ENCODE measurements around the gene MLC1. TPM values are rescaled to one million over a fixed set of nuclear protein-coding genes. Genes with fewer than 3 reads are reported as not detected.

The MLC1 gene
- total and polyA plus RNA-seq, 4 donors: 0.13 to 9.4 (median 0.33) TPM; not detected in 1

DNA sequence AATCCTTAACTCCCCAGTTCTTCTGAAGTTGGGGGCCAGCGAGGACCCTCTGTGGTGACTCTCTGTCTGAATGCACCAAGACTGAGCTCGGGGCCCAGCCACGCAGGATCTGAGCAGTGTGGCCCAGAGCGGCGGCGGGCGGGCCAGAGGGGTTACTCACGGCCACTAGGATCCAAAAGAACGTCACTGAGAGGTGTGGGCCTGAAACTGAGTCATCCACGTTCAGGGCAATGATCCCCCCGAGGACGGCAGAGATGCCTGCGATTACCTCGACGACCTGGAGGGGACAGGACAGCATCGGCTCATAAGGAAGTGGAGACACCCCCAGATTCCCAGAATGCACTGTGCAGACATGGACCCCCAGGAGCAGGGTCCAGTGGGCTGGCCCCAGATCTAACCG is 11.2 kb downstream of the MLC1 start:
- Histone ChIP-seq H3K27me3 (ENCODE audit: control insufficient read depth in 4 of 4, insufficient read depth in 4 of 4, low read length in 3 of 4) (no peaks in the 10 kb centered on the region), H3K4me1 (ENCODE audit: control insufficient read depth in 4 of 4, insufficient read depth in 4 of 4, low read length in 3 of 4) (no peaks in the 10 kb centered on the region), H3K9ac (ENCODE audit: low read depth in 1 of 2, low read length in 2 of 2) (no peak overlapping the region), H3K36me3 (ENCODE audit: control insufficient read depth in 4 of 4, insufficient read depth in 3 of 4, low read depth in 1 of 4, low read length in 3 of 4) (no peaks in the 10 kb centered on the region), H3K27ac (ENCODE audit: low read depth in 1 of 2, low read length in 2 of 2) (no peak overlapping the region), H3K4me3 (ENCODE audit: low read depth in 1 of 3, low read length in 3 of 3) (no peak overlapping the region), H3K9me3 (ENCODE audit: control insufficient read depth in 4 of 4, low read length in 3 of 4) (no peaks in the 10 kb centered on the region)
- DNase-seq (ENCODE audit: low spot score): no peak
- 78% methylated on average over 17 of the region's 17 CpGs for WGBS
- no peak for TF ChIP-seq HNF4A (conservative IDR thresholded peaks at IDR 0.05)
- no peak for TF ChIP-seq YY1 (IDR thresholded peaks at IDR 0.05)
- TF ChIP-seq HNF4G (IDR thresholded peaks at IDR 0.05): no peak
- no peak for TF ChIP-seq FOXA2 (IDR thresholded peaks at IDR 0.05)
- TF ChIP-seq GABPA (IDR thresholded peaks at IDR 0.05 in 1 of 2, conservative IDR thresholded peaks at IDR 0.05 in 1 of 2): no peak
- no peak for TF ChIP-seq JUND (IDR thresholded peaks at IDR 0.05)
- no peak for TF ChIP-seq TAF1 (conservative IDR thresholded peaks at IDR 0.05)
- no peak for TF ChIP-seq CTCF (IDR thresholded peaks at IDR 0.05; ENCODE audit: low read depth, low read length, missing input control)
- no peak for TF ChIP-seq FOXA1 (IDR thresholded peaks at IDR 0.05)
- TF ChIP-seq, protein P1, sequence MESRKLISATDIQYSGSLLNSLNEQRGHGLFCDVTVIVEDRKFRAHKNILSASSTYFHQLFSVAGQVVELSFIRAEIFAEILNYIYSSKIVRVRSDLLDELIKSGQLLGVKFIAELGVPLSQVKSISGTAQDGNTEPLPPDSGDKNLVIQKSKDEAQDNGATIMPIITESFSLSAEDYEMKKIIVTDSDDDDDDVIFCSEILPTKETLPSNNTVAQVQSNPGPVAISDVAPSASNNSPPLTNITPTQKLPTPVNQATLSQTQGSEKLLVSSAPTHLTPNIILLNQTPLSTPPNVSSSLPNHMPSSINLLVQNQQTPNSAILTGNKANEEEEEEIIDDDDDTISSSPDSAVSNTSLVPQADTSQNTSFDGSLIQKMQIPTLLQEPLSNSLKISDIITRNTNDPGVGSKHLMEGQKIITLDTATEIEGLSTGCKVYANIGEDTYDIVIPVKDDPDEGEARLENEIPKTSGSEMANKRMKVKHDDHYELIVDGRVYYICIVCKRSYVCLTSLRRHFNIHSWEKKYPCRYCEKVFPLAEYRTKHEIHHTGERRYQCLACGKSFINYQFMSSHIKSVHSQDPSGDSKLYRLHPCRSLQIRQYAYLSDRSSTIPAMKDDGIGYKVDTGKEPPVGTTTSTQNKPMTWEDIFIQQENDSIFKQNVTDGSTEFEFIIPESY (IDR thresholded peaks at IDR 0.05): no peak

DNA sequence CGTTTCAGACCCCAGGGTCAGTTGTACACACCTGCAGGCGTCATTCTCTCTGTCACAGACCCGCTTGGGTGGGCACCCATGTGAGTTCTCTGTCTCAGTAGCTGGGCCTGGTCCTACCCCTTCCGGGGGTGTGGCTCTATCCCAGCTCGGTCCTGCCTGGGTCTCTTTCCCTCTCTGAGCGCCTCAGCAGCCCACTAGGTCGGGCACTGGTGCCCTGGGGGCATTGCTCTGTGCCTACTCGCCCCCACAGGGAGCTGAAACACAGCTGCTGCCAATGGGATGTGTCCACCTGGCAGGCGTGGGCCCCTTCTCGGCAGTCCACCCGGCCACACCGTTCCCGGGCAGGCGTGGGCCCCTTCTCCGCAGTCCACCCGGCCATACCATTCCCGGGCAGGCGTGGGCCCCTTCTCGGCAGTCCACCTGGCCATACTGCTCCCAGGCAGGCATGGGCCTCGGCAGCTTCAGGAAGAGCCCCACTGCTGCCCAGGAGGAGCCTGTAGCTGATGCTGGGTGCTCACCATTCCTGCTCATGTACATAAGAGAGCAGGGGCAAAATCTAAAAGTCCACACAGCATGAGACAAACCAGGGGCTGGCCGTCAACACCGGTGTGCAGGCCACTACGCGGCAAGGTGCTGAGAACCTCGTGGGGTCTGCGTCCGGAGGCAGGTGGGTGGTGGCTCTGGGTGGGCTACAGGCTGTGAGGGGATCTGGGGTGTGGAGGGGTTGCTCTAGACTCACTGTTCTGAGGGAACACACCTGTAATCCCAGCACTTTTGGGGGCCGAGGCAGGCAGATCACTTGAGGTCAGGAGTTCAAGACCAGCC is 12.3 kb downstream of the MLC1 start:
- WGBS: 87% methylated on average over 28 of the region's 28 CpGs

More for the DNA sequence above, 12.3 kb downstream of the MLC1 start:
- no peak overlapping the region for H3K9ac ChIP-seq (ENCODE audit: low read depth in 1 of 2, low read length in 2 of 2)
- no peaks in the 10 kb centered on the region for H3K4me1 ChIP-seq (ENCODE audit: control insufficient read depth in 4 of 4, insufficient read depth in 4 of 4, low read length in 3 of 4)
- no peak overlapping the region for H3K27ac ChIP-seq (ENCODE audit: low read depth in 1 of 2, low read length in 2 of 2)
- TF ChIP-seq GABPA (IDR thresholded peaks at IDR 0.05 in 1 of 2, conservative IDR thresholded peaks at IDR 0.05 in 1 of 2) (no peak), FOXA1 (IDR thresholded peaks at IDR 0.05) (no peak), HNF4G (IDR thresholded peaks at IDR 0.05) (no peak), EGR1 (IDR thresholded peaks at IDR 0.05; ENCODE audit: low read depth in 2 of 2) (no peak), RAD21 (IDR thresholded peaks at IDR 0.05) (no peak), CTCF (IDR thresholded peaks at IDR 0.05; ENCODE audit: low read depth, low read length, missing input control) (no peak), FOXA2 (IDR thresholded peaks at IDR 0.05) (no peak), JUND (IDR thresholded peaks at IDR 0.05) (no peak), NR2F2 (IDR thresholded peaks at IDR 0.05) (no peak), HNF4A (conservative IDR thresholded peaks at IDR 0.05) (no peak), SP1 (IDR thresholded peaks at IDR 0.05) (no peak), RXRA (IDR thresholded peaks at IDR 0.05) (no peak), YY1 (IDR thresholded peaks at IDR 0.05) (no peak), TAF1 (conservative IDR thresholded peaks at IDR 0.05) (no peak)
- TF ChIP-seq, protein P2, sequence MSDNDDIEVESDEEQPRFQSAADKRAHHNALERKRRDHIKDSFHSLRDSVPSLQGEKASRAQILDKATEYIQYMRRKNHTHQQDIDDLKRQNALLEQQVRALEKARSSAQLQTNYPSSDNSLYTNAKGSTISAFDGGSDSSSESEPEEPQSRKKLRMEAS (IDR thresholded peaks at IDR 0.05): no peak
- TF ChIP-seq, protein P3, sequence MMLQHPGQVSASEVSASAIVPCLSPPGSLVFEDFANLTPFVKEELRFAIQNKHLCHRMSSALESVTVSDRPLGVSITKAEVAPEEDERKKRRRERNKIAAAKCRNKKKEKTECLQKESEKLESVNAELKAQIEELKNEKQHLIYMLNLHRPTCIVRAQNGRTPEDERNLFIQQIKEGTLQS (IDR thresholded peaks at IDR 0.05): no peak
- TF ChIP-seq, protein P4, sequence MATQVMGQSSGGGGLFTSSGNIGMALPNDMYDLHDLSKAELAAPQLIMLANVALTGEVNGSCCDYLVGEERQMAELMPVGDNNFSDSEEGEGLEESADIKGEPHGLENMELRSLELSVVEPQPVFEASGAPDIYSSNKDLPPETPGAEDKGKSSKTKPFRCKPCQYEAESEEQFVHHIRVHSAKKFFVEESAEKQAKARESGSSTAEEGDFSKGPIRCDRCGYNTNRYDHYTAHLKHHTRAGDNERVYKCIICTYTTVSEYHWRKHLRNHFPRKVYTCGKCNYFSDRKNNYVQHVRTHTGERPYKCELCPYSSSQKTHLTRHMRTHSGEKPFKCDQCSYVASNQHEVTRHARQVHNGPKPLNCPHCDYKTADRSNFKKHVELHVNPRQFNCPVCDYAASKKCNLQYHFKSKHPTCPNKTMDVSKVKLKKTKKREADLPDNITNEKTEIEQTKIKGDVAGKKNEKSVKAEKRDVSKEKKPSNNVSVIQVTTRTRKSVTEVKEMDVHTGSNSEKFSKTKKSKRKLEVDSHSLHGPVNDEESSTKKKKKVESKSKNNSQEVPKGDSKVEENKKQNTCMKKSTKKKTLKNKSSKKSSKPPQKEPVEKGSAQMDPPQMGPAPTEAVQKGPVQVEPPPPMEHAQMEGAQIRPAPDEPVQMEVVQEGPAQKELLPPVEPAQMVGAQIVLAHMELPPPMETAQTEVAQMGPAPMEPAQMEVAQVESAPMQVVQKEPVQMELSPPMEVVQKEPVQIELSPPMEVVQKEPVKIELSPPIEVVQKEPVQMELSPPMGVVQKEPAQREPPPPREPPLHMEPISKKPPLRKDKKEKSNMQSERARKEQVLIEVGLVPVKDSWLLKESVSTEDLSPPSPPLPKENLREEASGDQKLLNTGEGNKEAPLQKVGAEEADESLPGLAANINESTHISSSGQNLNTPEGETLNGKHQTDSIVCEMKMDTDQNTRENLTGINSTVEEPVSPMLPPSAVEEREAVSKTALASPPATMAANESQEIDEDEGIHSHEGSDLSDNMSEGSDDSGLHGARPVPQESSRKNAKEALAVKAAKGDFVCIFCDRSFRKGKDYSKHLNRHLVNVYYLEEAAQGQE (IDR thresholded peaks at IDR 0.05): no peak
- TF ChIP-seq, protein P1 (IDR thresholded peaks at IDR 0.05): no peak
- no peak overlapping the region for H3K4me3 ChIP-seq (ENCODE audit: low read depth in 1 of 3, low read length in 3 of 3)
- H3K27me3 ChIP-seq (ENCODE audit: control insufficient read depth in 4 of 4, insufficient read depth in 4 of 4, low read length in 3 of 4): no peaks in the 10 kb centered on the region
- no peaks in the 10 kb centered on the region for H3K36me3 ChIP-seq (ENCODE audit: control insufficient read depth in 4 of 4, insufficient read depth in 3 of 4, low read depth in 1 of 4, low read length in 3 of 4)
- DNase-seq (ENCODE audit: low spot score): no peak
- H3K9me3 ChIP-seq (ENCODE audit: control insufficient read depth in 4 of 4, low read length in 3 of 4): no peaks in the 10 kb centered on the region
